Muscle of arm (tissue), 12 donors: ENCODE measurements around the gene SPSB4. TPM values are rescaled to one million over a fixed set of nuclear protein-coding genes. Genes with fewer than 3 reads are reported as not detected.

Experiments
- DNase-seq: peaks from one replicate; pipeline ENCODE4 v3.0.0-alpha.2; 2013
- polyA plus RNA-seq, 12 donors: library from polyadenylated mRNA; unstranded; fragments of 120-200 nt; gene quantifications; one replicate each; pipeline ENCODE4 v1.2.1, GENCODE V29; 2013; ENCODE audit not compliant: insufficient read length in 12 of 12

SPSB4 gene
- polyA plus RNA-seq, 12 donors, result 13.0 to 36.2 (median 19.1) TPM; not detected in 1

GRCh38 chr3:141051443-141052200 is 475 bp downstream of the SPSB4 start:
- peak; percentile 61 for DNase-seq

- peak; percentile 80 for DNase-seq
Observed at GRCh38 chr3:141052201-141053069, 1.3 kb downstream of the SPSB4 start.

- no peak for DNase-seq
Observed at GRCh38 chr3:141055136-141055535, 4.0 kb downstream of the SPSB4 start.

GRCh38 chr3:141055536-141056445 is 4.6 kb downstream of the SPSB4 start:
- DNase-seq, result no peak

GRCh38 chr3:141056751-141057171 is 5.6 kb downstream of the SPSB4 start:
- DNase-seq, result no peak

- no peak for DNase-seq
Observed at GRCh38 chr3:141057436-141057835, 6.3 kb downstream of the SPSB4 start.

GRCh38 chr3:141057946-141058800 is 7.0 kb downstream of the SPSB4 start:
- DNase-seq, result no peak

GRCh38 chr3:141058996-141059395 is 7.8 kb downstream of the SPSB4 start:
- DNase-seq, result no peak

GRCh38 chr3:141059816-141060215 is 8.7 kb downstream of the SPSB4 start:
- DNase-seq, result no peak

GRCh38 chr3:141060327-141060726 is 9.2 kb downstream of the SPSB4 start:
- no peak for DNase-seq

GRCh38 chr3:141063831-141064230 is 12.7 kb downstream of the SPSB4 start:
- no peak for DNase-seq

- no peak for DNase-seq
Observed at GRCh38 chr3:141064255-141064926, 13.2 kb downstream of the SPSB4 start.

- no peak for DNase-seq
Observed at GRCh38 chr3:141065258-141065657, 14.1 kb downstream of the SPSB4 start.

GRCh38 chr3:141065841-141066805 is 15.0 kb downstream of the SPSB4 start:
- DNase-seq, result no peak

GRCh38 chr3:141067206-141067974 is 16.2 kb downstream of the SPSB4 start:
- DNase-seq, result no peak

GRCh38 chr3:141070229-141070628 is 19.1 kb downstream of the SPSB4 start:
- no peak for DNase-seq

GRCh38 chr3:141070727-141071357 is 19.7 kb downstream of the SPSB4 start:
- no peak for DNase-seq
